Keratinocyte (primary cell): ENCODE measurements around the gene TUT7. TPM values are rescaled to one million over a fixed set of nuclear protein-coding genes. Genes with fewer than 3 reads are reported as not detected.

Experiments
- DNase-seq: peaks from one replicate; pipeline ENCODE4 v3.0.0-alpha.2; 2011; ENCODE audit warnings: low read depth, missing footprints, low spot score
- FAIRE-seq: peaks from 2 replicates; lab custom pipeline; 2011; peaks lifted over from hg19 to GRCh38; lab: Jason Lieb, UNC
- H2AFZ ChIP-seq: 2 replicates; pipeline ENCODE4 v1.6.0; 2012; ENCODE audit warnings: low read length, control low read depth, inconsistent platforms; ENCODE audit not compliant: control insufficient read depth
- H3K27ac ChIP-seq: 2 replicates; pipeline ENCODE4 v1.5.1; 2011; ENCODE audit warnings: low read length; ENCODE audit not compliant: control insufficient read depth, insufficient read depth
- H3K27me3 ChIP-seq: 3 replicates; pipeline ENCODE4 v1.6.0; 2011; ENCODE audit warnings: low read length; ENCODE audit not compliant: control insufficient read depth, insufficient read depth; ENCODE audit errors: extremely low read depth
- H3K36me3 ChIP-seq, 2 experiments: 2 replicates in 1 of 2; 3 replicates in 1 of 2; pipeline ENCODE4 v1.5.1; 2011; ENCODE audit warnings: low read length in 2 of 2, mild to moderate bottlenecking in 1 of 2; ENCODE audit not compliant: control insufficient read depth in 2 of 2, insufficient read depth in 2 of 2; ENCODE audit errors: extremely low read depth in 1 of 2
- H3K4me1 ChIP-seq: 3 replicates; pipeline ENCODE4 v1.5.1; 2011; ENCODE audit warnings: low read length; ENCODE audit not compliant: control insufficient read depth, insufficient read depth; ENCODE audit errors: extremely low read depth
- H3K4me2 ChIP-seq: 3 replicates; pipeline ENCODE4 v1.6.0; 2011; ENCODE audit warnings: low read depth, low read length; ENCODE audit not compliant: control insufficient read depth, insufficient read depth; ENCODE audit errors: extremely low read depth
- H3K4me3 ChIP-seq, 3 experiments: fragments of 200-600 bp in 1 of 3; sonication (generic) in 1 of 3; 2 replicates in 2 of 3; 3 replicates in 1 of 3; pipeline ENCODE4 v1.5.1; 2011 to 2016; ENCODE audit warnings: low read length in 3 of 3, mild to moderate bottlenecking in 3 of 3, control low read depth in 2 of 3, inconsistent platforms in 1 of 3, low read depth in 1 of 3, mixed read lengths in 1 of 3, mixed run types in 1 of 3, moderate library complexity in 1 of 3; ENCODE audit not compliant: control insufficient read depth in 2 of 3, insufficient read depth in 2 of 3; ENCODE audit errors: extremely low read depth in 1 of 3
- H3K79me2 ChIP-seq: 2 replicates; pipeline ENCODE4 v1.6.0; 2012; ENCODE audit warnings: low read length; ENCODE audit not compliant: control insufficient read depth, insufficient read depth
- H3K9ac ChIP-seq: 3 replicates; pipeline ENCODE4 v1.6.0; 2011; ENCODE audit warnings: low read length; ENCODE audit not compliant: control insufficient read depth, insufficient read depth; ENCODE audit errors: extremely low read depth
- H3K9me1 ChIP-seq: 3 replicates; pipeline ENCODE4 v1.6.0; 2011; ENCODE audit warnings: low read length; ENCODE audit not compliant: control insufficient read depth, insufficient read depth; ENCODE audit errors: extremely low read depth
- H3K9me3 ChIP-seq: 2 replicates; pipeline ENCODE4 v1.5.1; 2012; ENCODE audit warnings: low read depth, low read length; ENCODE audit not compliant: control insufficient read depth
- H4K20me1 ChIP-seq: 3 replicates; pipeline ENCODE4 v1.6.0; 2011; ENCODE audit warnings: low read length; ENCODE audit not compliant: control insufficient read depth, insufficient read depth; ENCODE audit errors: extremely low read depth
- CTCF ChIP-seq, 3 experiments: IDR thresholded peaks in 1 of 3; conservative IDR thresholded peaks in 1 of 3; optimal IDR thresholded peaks in 1 of 3; 2 replicates in 2 of 3; 3 replicates in 1 of 3; pipeline versions ENCODE3 to v1.5.1; 2011; ENCODE audit warnings: low read length in 3 of 3, mild to moderate bottlenecking in 3 of 3, moderate library complexity in 2 of 3, control low read depth in 1 of 3, inconsistent platforms in 1 of 3; ENCODE audit not compliant: insufficient read depth in 2 of 3; ENCODE audit errors: extremely low read depth in 1 of 3
- EZH2 ChIP-seq: IDR thresholded peaks from one replicate; pipeline ENCODE4 v1.6.1; 2012; ENCODE audit warnings: inconsistent platforms, mild to moderate bottlenecking, low read length, moderate library complexity
- dilution Hi-C: fragments of 300-500 bp; cut with MboI; formaldehyde crosslinking; loops from one replicate; pipeline ENCODE4 v1.7.0; 2020; ENCODE audit warnings: low sequenced_read_pairs; ENCODE audit not compliant: extremely low pct_ligation_motif_present
- polyA plus RNA-seq, 5 experiments: library from polyadenylated mRNA; depleted of rRNA in 3 of 5; stranded (reverse) in 3 of 5; stranded (forward) in 1 of 5; unstranded in 1 of 5; fragments of >200 nt; gene quantifications; 1 replicate in 1 of 5; 2 replicates in 3 of 5; 3 replicates in 1 of 5; pipeline versions ENCODE4 v1.2.1 to v1.2.3, GENCODE V29; 2011 to 2012; ENCODE audit warnings: missing spikeins in 2 of 5, low read depth in 1 of 5, low replicate concordance in 1 of 5

TUT7 gene
- polyA plus RNA-seq, 1 donor (not counting 4 experiments of a cell fraction or from before 2014, with no cell fraction given) = 34.0 TPM

- Histone ChIP-seq H3K4me2 (no peak overlapping the region), H3K36me3 (peaks cover 8 to 9% of the 10 kb centered on the region in 2 experiments), H3K9me1 (no peaks in the 10 kb centered on the region), H2AFZ (no peak overlapping the region), H3K27me3 (no peaks in the 10 kb centered on the region), H3K79me2 (peaks cover 3% of the 10 kb centered on the region), H4K20me1 (no peaks in the 10 kb centered on the region), H3K4me1 (no peaks in the 10 kb centered on the region), H3K9me3 (no peaks in the 10 kb centered on the region), H3K27ac (no peak overlapping the region), H3K9ac (no peak overlapping the region), H3K4me3 (no peak overlapping the region)
- DNase-seq (no peak), FAIRE-seq (no peak)
- dilution Hi-C loops = no loop called here
- TF ChIP-seq CTCF (optimal IDR thresholded peaks at IDR 0.05 in 1 of 3, IDR thresholded peaks at IDR 0.05 in 1 of 3, conservative IDR thresholded peaks at IDR 0.05 in 1 of 3; ENCODE audit: extremely low read depth in 1 of 3, insufficient read depth in 2 of 3, low read length in 3 of 3) = no peak
- TF ChIP-seq EZH2 = no peak
These were observed 90.3 kb downstream of the TUT7 start for GRCh38 chr9:86263876-86264275.

- DNase-seq (no peak), FAIRE-seq (no peak)
- dilution Hi-C loops = no loop called here
- peaks cover 8 to 9% of the 10 kb centered on the region in 2 experiments for H3K36me3 ChIP-seq
- no peak overlapping the region for H3K27ac ChIP-seq
- H2AFZ ChIP-seq = no peak overlapping the region
- TF ChIP-seq CTCF (optimal IDR thresholded peaks at IDR 0.05 in 1 of 3, IDR thresholded peaks at IDR 0.05 in 1 of 3, conservative IDR thresholded peaks at IDR 0.05 in 1 of 3; ENCODE audit: extremely low read depth in 1 of 3, insufficient read depth in 2 of 3, low read length in 3 of 3) (no peak), EZH2 (no peak)
- no peaks in the 10 kb centered on the region for H3K27me3 ChIP-seq
- no peak overlapping the region for H3K9ac ChIP-seq
- H3K9me3 ChIP-seq = no peaks in the 10 kb centered on the region
- no peaks in the 10 kb centered on the region for H3K79me2 ChIP-seq
- no peak overlapping the region for H3K4me3 ChIP-seq
- no peaks in the 10 kb centered on the region for H3K9me1 ChIP-seq
- H3K4me2 ChIP-seq = no peak overlapping the region
- no peaks in the 10 kb centered on the region for H4K20me1 ChIP-seq
- no peaks in the 10 kb centered on the region for H3K4me1 ChIP-seq
These were observed 91.7 kb downstream of the TUT7 start for GRCh38 chr9:86262492-86262891.
